HepG2 (cell line): ENCODE data around the gene USP2. TPM values are rescaled to one million over a fixed set of nuclear protein-coding genes. Genes with fewer than 3 reads are reported as not detected.

Experiments used
- CREM ChIP-seq, 2 experiments: sonication (generic) in 1 of 2; formaldehyde crosslinking in 1 of 2; IDR thresholded peaks; 2 replicates each; pipeline versions ENCODE4 v1.4.0 to v1.6.1; 2016 to 2020; ENCODE audit warnings: antibody characterized with exemption in 1 of 2, mild to moderate bottlenecking in 1 of 2, missing genetic modification reagents in 1 of 2
- EP300 ChIP-seq, 3 experiments: sonication (generic) in 1 of 3; formaldehyde crosslinking in 1 of 3; IDR thresholded peaks; 2 replicates each; pipeline versions ENCODE4 v1.5.1 to v1.6.1; 2011 to 2020; ENCODE audit warnings: low read depth in 2 of 3, low read length in 2 of 3, borderline replicate concordance in 1 of 3, improper control_type of control experiment in 1 of 3, mild to moderate bottlenecking in 1 of 3, missing genetic modification reagents in 1 of 3, moderate library complexity in 1 of 3
- FOXA3 ChIP-seq: IDR thresholded peaks from 2 replicates; pipeline ENCODE4 v1.6.1; 2016; ENCODE audit warnings: missing genetic modification reagents, missing compliant biosample characterization
- GATAD2A ChIP-seq: IDR thresholded peaks from 2 replicates; pipeline ENCODE4 v1.6.1; 2016
- GZF1 ChIP-seq: sonication (generic); formaldehyde crosslinking; IDR thresholded peaks from 2 replicates; pipeline ENCODE4 v1.5.1; 2020; ENCODE audit warnings: mild to moderate bottlenecking, missing genetic modification reagents
- KAT2B ChIP-seq: fragments of 150-350 bp; IDR thresholded peaks from 2 replicates; pipeline ENCODE4 v1.6.1; 2014; ENCODE audit warnings: low read depth, low read length, borderline replicate concordance
- MAX ChIP-seq: IDR thresholded peaks from 2 replicates; pipeline ENCODE4 v1.6.1; 2012; ENCODE audit warnings: inconsistent platforms
- NR2F1 ChIP-seq, 2 experiments: fragments of 450-650 bp in 1 of 2; formaldehyde crosslinking in 1 of 2; IDR thresholded peaks; 2 replicates each; pipeline versions ENCODE4 v1.5.0 to v1.6.1; 2016 to 2020; ENCODE audit warnings: mild to moderate bottlenecking in 1 of 2, missing compliant biosample characterization in 1 of 2, missing genetic modification reagents in 1 of 2, moderate library complexity in 1 of 2
- ONECUT2 ChIP-seq: sonication (generic); formaldehyde crosslinking; IDR thresholded peaks from 2 replicates; pipeline ENCODE4 v1.4.0; 2020; ENCODE audit warnings: missing genetic modification reagents
- PPARG ChIP-seq: conservative IDR thresholded peaks from 2 replicates; pipeline ENCODE4 v1.6.1; 2016; ENCODE audit warnings: missing biosample characterization, missing genetic modification reagents
- RARA ChIP-seq: IDR thresholded peaks from 2 replicates; pipeline ENCODE4 v1.6.1; 2016; ENCODE audit warnings: missing genetic modification reagents, missing compliant biosample characterization
- RARG ChIP-seq: sonication (generic); formaldehyde crosslinking; IDR thresholded peaks from 2 replicates; pipeline ENCODE4 v1.4.0; 2020; ENCODE audit warnings: low read depth, mild to moderate bottlenecking, missing genetic modification reagents
- RELA ChIP-seq: sonication (generic); formaldehyde crosslinking; IDR thresholded peaks from 2 replicates; pipeline ENCODE4 v1.4.0; 2020; ENCODE audit warnings: missing genetic modification reagents
- RXRB ChIP-seq: IDR thresholded peaks from 2 replicates; pipeline ENCODE4 v1.6.1; 2016; ENCODE audit warnings: borderline replicate concordance, missing genetic modification reagents, missing compliant biosample characterization
- SALL1 ChIP-seq: sonication (generic); formaldehyde crosslinking; IDR thresholded peaks from 2 replicates; pipeline ENCODE4 v1.8.0; 2022; ENCODE audit warnings: mild to moderate bottlenecking, missing genetic modification reagents
- SOX5 ChIP-seq: IDR thresholded peaks from 2 replicates; pipeline ENCODE4 v1.6.1; 2016; ENCODE audit warnings: borderline replicate concordance
- SP5 ChIP-seq: IDR thresholded peaks from 2 replicates; pipeline ENCODE4 v1.6.1; 2016; ENCODE audit warnings: low read depth, borderline replicate concordance
- SRF ChIP-seq: IDR thresholded peaks from 2 replicates; pipeline ENCODE4 v1.6.1; 2011; ENCODE audit warnings: mild to moderate bottlenecking, low read depth, low read length, moderate library complexity
- TFAP4 ChIP-seq: sonication (generic); IDR thresholded peaks from 2 replicates; pipeline ENCODE4 v1.6.1; 2016; ENCODE audit warnings: low read depth, borderline replicate concordance
- ZC3H4 ChIP-seq: sonication (generic); formaldehyde crosslinking; IDR thresholded peaks from 2 replicates; pipeline ENCODE4 v1.4.0; 2020; ENCODE audit warnings: missing genetic modification reagents, borderline replicate concordance
- ZEB1 ChIP-seq: IDR thresholded peaks from 2 replicates; pipeline ENCODE4 v1.6.1; 2012; ENCODE audit warnings: mild to moderate bottlenecking, low read depth, inconsistent platforms; ENCODE audit not compliant: insufficient replicate concordance
- ZNF460 ChIP-seq: sonication (generic); formaldehyde crosslinking; IDR thresholded peaks from 2 replicates; pipeline ENCODE4 v1.5.1; 2020; ENCODE audit warnings: missing genetic modification reagents, mild to moderate bottlenecking, borderline replicate concordance
- polyA plus RNA-seq, 8 experiments: library from polyadenylated mRNA; depleted of rRNA in 3 of 8; stranded (reverse) in 7 of 8; unstranded in 1 of 8; fragments of >200 nt; fragmentation: Illumina TruSeq in 4 of 8; extraction: Trizol in 4 of 8; gene quantifications; 2 replicates each; pipeline versions ENCODE4 v1.2.1 to v1.2.3, GENCODE V29; 2011 to 2016; ENCODE audit warnings: low read depth in 4 of 8, missing spikeins in 1 of 8, mixed read lengths in 1 of 8; ENCODE audit not compliant: insufficient read depth in 1 of 8
- total RNA-seq, 5 experiments: library from RNA; depleted of rRNA; stranded (reverse); fragments of >200 nt; fragmentation: Illumina TruSeq; extraction: Trizol; gene quantifications; 2 replicates each; pipeline ENCODE4 v1.2.3, GENCODE V29; 2016; ENCODE audit warnings: low read depth in 1 of 5
- TF ChIP-seq, protein P1 (sequence below): sonication (generic); formaldehyde crosslinking; IDR thresholded peaks from 2 replicates; pipeline ENCODE4 v1.4.0; 2020; ENCODE audit warnings: missing genetic modification reagents, borderline replicate concordance

Gene USP2
- total and polyA plus RNA-seq, 2 of the 13 experiments (the other 11 are each of a cell fraction or from before 2014, with no cell fraction given) = 2.5 to 6.0 TPM

DNA sequence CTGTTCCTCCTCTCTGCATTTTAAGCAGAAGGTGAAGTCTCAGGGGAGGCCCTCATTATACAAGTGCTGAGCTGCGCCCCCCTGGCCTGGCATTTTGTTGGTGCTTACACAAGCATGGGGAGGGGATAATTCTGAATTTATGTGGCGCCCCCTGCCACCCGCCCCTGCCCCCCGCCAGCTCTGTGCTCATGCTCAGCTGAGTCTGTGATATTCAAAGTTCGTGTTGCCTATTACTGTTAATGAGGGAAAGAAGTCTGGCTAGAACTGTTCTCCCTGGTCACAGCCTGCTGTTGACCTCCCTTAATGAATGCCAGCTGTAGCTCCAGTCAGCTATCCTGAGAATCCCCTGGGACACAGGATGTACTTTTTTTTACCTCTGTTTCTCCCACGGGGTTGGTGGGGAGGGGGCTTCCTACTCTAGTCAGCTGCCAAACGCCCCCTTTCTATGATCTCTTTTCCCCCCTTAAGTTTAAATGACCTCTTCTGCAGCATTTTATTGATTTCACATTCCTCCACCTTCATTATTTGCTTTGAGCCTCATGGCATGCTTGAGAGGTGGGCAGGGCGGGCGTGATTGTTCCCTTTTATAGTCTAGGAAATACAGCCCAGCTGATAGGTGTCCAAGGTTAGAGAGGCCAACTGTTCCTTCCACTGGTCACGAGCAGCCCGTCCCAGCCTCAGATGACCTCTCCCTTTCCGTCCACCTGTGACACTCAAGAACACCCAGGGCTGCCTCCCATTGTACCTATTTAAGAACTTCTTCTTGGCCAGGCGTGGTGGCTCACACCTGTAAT is 12.2 kb downstream of the USP2 start (continued):
- TF ChIP-seq GZF1 (CRISPR knock-in tag) (no peak), ZEB1 (no peak), RXRB (CRISPR knock-in tag) (peak; percentile 50; the same call in 1 of the 2 replicates), ONECUT2 (CRISPR knock-in tag) (peak; percentile 89), SP5 (0 out of 2 replicates have a peak, but pooled peaks have one; percentile 39), TFAP4 (peak; percentile 83; the same call in 1 of the 2 replicates), ZC3H4 (no peak), NR2F1 (CRISPR knock-in tag; IDR thresholded peaks at IDR 0.05) (peak in 1 of 2 experiments; percentile 73; a peak in 2 of 4 replicates), FOXA3 (peak; percentile 13; the same call in 1 of the 2 replicates), RELA (CRISPR knock-in tag) (no peak), SALL1 (peak; percentile 33; the same call in 1 of the 2 replicates), RARA (peak; percentile 71), EP300 (IDR thresholded peaks at IDR 0.05; ENCODE audit: low read depth in 2 of 2, low read length in 2 of 2) (peak in 1 of 2 experiments; percentile 51; a peak in 1 of 4 replicates), EP300 (CRISPR knock-in tag; IDR thresholded peaks at IDR 0.05; ENCODE audit: borderline replicate concordance) (no peak), RARG (CRISPR knock-in tag) (no peak), CREM (IDR thresholded peaks at IDR 0.05) (peak; percentile 29; the same call in 1 of the 2 replicates), CREM (CRISPR knock-in tag; IDR thresholded peaks at IDR 0.05) (no peak), SOX5 (peak; percentile 24; the same call in 1 of the 2 replicates), PPARG (no peak), ZNF460 (CRISPR knock-in tag) (0 out of 2 replicates have a peak, but pooled peaks have one; percentile 42), MAX (0 out of 2 replicates have a peak, but pooled peaks have one; percentile 28), KAT2B (peak; percentile 19; the same call in 1 of the 2 replicates), GATAD2A (CRISPR knock-in tag) (peak; percentile 48), SRF (peak; percentile 57; the same call in 1 of the 2 replicates)
- TF ChIP-seq, protein P1, sequence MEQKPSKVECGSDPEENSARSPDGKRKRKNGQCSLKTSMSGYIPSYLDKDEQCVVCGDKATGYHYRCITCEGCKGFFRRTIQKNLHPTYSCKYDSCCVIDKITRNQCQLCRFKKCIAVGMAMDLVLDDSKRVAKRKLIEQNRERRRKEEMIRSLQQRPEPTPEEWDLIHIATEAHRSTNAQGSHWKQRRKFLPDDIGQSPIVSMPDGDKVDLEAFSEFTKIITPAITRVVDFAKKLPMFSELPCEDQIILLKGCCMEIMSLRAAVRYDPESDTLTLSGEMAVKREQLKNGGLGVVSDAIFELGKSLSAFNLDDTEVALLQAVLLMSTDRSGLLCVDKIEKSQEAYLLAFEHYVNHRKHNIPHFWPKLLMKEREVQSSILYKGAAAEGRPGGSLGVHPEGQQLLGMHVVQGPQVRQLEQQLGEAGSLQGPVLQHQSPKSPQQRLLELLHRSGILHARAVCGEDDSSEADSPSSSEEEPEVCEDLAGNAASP (CRISPR knock-in tag) = peak; percentile 69; the same call in 1 of the 2 replicates
